GM21423 (cell line): ENCODE measurements around the gene NOTCH1.

Experiments
- ATAC-seq: cut with Tn5 transposase; IDR thresholded peaks from one replicate; pipeline ENCODE4 v1.9.1; 2021; ENCODE audit warnings: mild to moderate bottlenecking, moderate library complexity; ENCODE audit not compliant: unreplicated experiment

Gene NOTCH1

GRCh38 chr9:136504512-136505348 is 41.1 kb downstream of the NOTCH1 start:
- ATAC-seq: no peak

DNA sequence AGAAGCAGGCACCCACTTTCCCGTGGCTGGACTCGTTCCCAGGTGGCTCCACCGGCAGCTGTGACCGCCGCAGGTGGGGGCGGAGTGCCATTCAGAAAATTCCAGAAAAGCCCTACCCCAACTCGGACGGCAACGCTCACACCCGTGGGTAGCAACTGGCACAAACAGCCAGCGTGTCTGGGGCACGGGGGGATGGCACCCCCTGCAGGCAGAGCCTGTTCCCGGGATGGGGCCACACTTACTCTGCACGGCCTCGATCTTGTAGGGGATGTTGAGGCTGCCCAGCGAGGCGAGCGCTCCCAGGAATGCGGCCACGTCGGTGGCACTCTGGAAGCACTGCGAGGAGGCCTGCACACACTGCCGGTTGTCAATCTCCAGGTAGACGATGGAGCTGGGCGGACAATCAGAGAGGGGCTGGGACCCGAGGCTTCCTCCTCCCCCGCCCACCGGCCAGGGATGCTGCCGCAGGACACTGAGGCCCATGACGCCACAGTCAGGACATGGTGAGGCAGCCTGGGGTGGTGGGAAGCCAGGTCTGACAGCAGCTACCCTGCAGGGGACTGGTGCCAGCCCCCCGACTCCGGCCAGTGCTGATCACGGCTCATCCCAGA is 42.8 kb downstream of the NOTCH1 start:
- ATAC-seq: no peak

DNA sequence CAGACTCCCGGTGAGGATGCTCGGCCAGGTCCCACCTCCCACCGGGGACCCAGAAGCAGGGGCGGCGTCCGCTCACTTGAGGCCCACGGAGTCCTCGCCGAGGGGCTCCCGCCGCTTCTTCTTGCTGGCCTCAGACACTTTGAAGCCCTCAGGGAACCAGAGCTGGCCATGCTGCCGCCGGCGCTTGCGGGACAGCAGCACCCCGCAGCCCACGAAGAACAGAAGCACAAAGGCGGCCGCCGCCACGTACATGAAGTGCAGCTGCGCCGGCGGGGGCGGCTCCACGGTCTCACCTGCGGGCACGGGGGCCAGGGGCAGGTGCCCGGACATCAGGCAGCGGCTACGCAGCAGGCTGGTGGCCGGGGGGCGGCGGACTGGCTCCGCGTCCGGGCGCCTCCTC is 43.7 kb downstream of the NOTCH1 start:
- no peak for ATAC-seq

- no peak for ATAC-seq
These were observed 44.2 kb downstream of the NOTCH1 start for GRCh38 chr9:136501686-136502085.

DNA sequence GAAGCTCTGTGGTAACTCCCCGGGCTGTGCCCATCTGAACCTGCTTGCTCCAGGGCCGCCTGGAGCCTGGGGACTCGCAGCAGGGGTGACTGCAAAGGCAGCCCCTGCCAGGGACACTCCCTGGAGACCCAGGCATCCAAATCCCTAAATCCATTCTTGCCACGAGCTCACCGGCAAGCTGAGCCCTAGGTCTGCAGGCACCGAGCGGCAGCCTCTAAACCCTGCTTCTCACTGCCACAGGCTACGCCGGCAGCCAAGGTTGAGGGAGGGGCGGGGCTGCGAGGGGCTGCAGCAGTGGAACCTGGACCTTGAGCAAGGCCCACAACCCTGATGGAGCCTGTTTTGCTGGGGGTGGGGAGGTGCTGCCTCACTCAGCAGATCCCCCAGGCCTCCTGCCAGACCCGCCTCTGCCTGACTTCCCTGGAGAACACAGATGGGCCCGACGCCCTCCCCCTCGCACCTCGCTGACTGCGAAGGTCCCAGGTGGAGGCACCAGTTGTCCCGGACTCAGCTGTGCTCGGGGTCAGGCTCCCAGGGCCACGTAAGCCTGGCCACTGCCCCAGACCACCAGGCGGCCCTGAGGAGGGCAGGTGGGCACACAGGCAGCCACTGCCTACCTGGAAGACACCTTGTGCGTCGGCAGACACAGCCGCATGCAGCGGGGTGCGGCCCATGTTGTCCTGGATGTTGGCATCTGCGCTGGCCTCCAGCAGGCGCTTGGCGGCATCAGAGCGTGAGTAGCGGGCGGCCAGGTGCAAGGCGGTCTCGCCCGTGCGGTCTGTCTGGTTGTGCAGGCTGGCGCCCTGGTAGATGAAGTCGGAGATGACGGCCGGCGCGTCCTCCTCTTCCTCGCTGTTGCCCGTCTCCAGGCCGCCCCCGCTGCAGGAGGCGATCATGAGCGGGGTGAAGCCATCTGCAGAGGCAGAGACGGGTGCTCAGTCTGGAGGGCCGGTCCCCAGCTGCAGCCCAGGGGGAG is 45.6 kb downstream of the NOTCH1 start:
- ATAC-seq: no peak

DNA sequence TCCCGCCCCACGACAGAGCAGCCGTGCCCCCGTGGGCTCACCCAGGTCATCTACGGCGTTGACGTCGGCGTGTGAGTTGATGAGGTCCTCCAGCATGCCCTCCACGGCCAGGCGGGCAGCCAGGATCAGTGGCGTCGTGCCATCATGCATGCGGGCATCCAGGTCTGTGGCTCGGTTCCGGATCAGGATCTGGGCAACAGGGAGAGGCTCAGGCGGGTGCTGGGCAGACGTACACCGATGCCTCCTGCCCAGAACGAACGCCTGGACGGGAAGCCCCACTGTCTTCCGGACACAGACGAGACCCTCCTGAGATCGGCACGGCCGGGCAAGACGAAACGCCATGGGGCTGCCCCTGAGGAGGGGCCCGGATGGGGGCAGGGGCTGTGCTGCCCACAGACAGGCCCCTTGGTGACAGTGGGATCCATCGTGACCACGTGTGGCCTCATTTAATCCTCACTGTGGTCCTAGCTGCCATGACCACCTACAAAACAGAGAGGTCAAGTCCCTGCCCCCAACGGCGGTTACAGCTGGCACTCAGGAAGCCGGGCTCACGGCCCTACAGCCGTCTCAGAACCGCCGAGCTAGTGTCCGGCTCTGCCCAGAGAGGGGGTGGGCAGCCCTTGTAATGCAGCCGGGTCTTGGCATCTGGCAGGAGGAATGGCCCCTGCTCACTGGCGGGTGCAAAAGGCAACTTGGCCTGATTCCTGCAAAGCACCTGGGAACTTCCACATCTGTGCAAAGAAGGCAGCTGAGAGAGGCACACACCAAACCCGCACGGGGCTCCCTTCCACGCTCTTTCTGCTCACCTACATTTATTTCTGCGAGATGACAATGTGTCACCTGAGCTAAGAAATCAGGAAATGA is 46.5 kb downstream of the NOTCH1 start:
- no peak for ATAC-seq

- ATAC-seq: no peak
These were observed 47.7 kb downstream of the NOTCH1 start for GRCh38 chr9:136497916-136498695.

DNA sequence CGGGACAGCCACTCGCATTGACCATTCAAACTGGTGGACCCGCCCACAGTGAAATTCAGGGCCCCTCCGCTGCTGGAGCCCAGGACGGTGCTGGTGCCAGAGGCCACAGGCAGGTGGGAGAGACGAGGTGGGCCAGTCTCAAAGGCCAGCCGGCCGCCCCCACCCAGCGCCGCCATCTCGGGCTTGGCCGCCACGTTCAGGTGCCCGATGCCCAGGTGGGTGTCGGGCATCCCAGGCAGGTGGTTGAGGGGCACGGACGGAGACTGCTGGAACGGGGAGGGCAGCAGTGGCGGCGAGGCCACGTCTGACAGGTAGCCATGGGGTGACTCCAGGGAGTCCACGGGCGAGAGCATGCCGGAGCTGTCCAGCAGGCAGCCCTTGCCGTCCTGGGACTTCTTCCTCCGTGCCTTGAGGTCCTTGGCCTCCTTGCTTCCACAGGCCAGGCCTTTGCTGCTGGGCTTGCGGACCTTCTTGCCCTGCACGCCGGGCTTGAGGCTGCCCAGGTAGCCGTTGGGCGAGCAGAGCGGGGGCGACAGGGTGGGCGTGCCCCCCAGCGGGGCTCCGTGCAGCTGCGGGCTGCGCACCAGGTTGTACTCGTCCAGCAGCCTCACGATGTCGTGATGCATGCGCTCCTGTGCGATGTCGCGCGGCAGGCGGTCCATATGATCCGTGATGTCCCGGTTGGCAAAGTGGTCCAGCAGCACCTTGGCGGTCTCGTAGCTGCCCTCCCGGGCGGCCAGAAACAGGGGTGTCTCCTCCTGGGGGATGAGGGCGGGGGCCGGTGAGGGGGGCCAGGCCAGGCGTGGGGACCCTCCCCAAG is 48.8 kb downstream of the NOTCH1 start:
- ATAC-seq: no peak

DNA sequence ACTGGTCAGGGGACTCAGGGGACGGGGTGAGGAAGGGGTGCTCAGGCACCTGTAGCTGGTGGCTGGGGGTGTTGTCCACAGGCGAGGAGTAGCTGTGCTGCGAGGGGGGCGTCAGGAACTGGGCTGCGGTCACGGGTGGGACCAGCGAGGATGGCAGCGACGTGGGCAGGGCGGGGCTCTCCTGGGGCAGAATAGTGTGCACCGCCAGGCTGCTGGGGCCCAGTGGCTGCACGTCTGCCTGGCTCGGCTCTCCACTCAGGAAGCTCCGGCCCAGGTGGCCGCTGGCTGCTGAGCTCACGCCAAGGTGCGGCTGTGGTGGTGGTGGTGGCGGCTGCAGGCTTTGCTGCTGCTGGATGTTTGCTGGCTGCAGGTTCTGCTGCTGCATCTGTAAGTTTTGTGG is 49.7 kb downstream of the NOTCH1 start:
- no peak for ATAC-seq

DNA sequence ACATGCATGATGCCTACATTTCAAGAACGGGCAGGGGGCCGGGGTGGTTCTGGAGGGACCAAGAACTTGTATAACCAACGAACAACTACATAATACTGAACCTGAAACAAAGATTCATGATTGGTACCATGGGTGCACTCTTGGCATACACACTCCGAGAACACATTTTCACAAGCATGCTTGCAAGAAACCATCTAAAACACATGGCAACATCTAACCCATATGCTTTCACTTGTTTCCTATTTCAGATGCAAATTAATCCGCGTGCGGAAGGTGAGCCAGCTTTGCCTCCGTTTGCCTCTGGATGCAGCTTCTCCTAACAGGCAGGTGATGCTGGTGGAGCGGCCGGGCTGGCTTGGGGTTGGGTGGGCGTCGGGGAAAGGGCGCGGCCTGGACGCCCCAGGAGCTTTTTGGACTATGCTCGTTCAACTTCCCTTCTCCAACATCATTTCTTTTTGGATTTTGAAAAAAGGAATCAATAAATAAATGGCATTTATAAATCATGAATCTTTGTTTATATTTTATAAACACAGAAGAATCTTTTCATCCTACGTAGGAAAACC is 50.5 kb downstream of the NOTCH1 start:
- no peak for ATAC-seq

DNA sequence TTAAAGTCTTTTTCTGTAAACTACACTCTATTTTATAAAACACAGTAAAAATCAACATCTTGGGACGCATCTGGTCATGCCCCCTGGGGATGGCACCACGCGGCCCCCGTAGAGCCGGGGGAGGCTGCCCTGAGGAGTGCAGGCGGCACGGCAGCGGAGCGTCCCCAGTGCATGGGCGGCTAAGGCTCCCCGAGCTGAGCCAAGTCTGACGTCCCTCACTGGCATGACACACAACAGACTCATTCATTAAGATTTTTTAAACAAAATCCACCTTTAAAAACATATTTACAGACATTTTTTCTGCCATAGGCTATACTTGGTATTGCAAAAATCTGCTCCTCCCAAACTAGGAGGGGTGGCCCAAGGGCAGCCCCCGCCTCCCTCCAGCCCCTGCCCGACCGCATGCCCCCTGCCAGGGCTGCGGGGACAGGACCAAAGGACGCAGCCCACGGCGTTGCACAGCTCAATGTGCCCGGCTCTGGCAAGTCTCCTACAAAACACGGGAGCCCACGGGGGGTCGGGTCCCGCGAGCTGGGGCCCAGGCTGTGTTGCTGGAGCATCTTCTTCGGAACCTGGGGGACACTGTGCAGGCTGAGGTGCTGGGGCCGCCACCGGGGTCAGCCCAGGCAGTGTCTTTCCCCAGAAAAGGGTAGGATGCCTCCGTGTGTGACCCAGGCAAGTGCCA is 51.2 kb downstream of the NOTCH1 start:
- no peak for ATAC-seq

- no peak for ATAC-seq
These were observed 51.8 kb downstream of the NOTCH1 start for GRCh38 chr9:136494012-136494411.

DNA sequence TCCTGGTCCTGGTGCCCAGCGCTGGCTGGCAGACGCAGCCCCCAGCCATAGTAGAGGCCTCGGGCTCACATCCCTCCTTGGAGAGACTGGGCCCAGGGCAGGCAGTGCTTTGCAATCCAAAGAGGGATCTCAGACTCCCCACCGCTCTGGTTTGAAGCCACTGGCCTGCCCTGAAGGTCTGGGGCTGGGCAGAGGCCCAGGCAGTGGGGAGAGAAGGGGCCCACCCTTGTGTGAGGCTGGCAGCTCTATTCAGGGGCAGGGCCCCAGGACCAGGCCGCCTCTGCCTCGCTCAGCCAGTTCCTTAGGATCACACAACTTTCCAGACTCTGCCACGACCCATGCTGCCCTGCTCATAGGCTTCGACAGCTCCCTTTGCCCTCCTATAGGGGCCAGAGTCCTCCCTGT is 52.3 kb downstream of the NOTCH1 start:
- ATAC-seq: no peak

GRCh38 chr9:136492978-136493522 is 52.8 kb downstream of the NOTCH1 start:
- no peak for ATAC-seq

DNA sequence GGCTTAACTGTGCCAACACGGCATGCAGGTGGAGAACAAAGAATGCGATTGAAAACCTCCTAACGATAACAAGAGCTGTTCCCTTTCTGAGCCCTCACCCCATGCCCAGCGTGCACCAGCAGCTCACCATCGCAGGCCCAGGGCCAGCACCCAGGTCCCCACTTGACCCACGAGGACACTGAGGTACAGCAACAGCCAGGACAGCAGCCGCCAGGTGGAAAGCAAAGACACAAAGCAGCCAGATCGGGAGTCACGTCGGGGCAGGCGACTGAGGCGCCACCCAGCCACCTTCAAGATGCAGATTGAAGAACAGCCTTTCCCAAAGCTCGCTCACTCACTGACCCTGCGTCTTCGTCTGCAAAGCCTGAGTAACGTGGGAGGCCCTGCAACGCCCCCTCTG is 56.1 kb downstream of the NOTCH1 start:
- no peak for ATAC-seq

DNA sequence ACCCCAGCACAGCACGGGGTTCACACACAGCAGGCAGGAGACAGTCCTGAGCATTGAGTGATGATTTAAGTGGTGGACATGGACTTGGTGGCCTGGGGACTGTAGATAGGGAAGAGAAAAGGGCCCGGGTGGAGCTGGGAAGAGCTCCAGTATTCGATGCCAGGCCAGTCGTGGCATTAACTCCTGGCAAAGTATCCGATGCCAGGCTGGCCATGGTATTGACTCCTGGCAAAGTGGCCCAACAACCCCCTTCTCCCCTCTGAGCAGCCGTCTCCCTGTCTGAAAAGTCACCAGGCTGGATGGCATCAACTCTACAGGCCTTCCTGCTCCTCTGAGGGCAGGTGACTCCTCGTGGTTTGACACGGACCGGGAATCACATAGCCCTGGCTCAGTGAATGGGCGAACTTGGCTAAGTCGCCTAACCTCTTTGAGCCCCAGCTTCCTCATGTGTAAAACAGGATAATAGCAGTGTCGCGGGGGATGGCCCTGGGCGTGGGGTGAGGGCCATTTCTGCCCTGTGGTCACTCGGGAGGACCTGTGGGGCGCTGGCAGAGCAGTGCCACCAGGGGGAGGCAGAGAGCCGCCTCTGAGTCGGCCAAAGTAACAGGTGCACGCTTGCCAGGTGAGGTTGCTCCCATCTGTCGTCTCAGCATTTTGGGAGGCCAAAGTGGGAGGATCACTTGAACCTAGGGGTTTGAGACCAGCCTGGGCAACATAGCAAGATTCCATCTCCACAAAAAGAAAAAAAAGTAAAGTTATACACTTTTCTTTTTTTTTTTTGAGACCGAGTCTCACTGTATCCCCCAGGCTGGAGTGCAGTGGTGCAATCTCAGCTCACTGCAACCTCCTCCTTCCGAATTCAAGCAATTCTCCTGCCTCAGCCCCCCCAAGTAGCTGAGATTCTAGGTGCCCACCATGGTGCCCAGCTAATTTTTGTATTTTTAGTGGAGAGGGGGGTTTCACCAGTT is 57.3 kb downstream of the NOTCH1 start:
- no peak for ATAC-seq
